H1 (cell line): Measurements from ENCODE around the gene PTCH2. TPM values are rescaled to one million over a fixed set of nuclear protein-coding genes. Genes with fewer than 3 reads are reported as not detected.

Experiments
- BACH1 ChIP-seq: IDR thresholded peaks from 2 replicates; pipeline ENCODE4 v1.6.1; 2012; ENCODE audit warnings: low read length, improper control_type of control experiment
- CHD1 ChIP-seq: IDR thresholded peaks from 2 replicates; pipeline ENCODE4 v1.6.1; 2012; ENCODE audit warnings: low read depth, low read length, improper control_type of control experiment
- CHD2 ChIP-seq: IDR thresholded peaks from 2 replicates; pipeline ENCODE4 v1.6.1; 2012; ENCODE audit warnings: low read length, improper control_type of control experiment
- CTBP2 ChIP-seq: IDR thresholded peaks from 2 replicates; pipeline ENCODE4 v1.7.0; 2011; ENCODE audit warnings: borderline replicate concordance, mild to moderate bottlenecking, moderate library complexity, mixed read lengths, low read length; ENCODE audit not compliant: insufficient read depth, insufficient read length
- EZH2 ChIP-seq: fragments of 200-600 bp; sonication (generic); IDR thresholded peaks from 2 replicates; pipeline ENCODE4 v1.7.1; 2012; ENCODE audit warnings: low read depth, mild to moderate bottlenecking, moderate library complexity, low read length, inconsistent platforms; ENCODE audit not compliant: severe bottlenecking
- FOSL1 ChIP-seq: IDR thresholded peaks from 2 replicates; pipeline ENCODE4 v1.6.1; 2011; ENCODE audit warnings: mild to moderate bottlenecking, low read depth, low read length, moderate library complexity; ENCODE audit not compliant: insufficient read depth
- HDAC2 ChIP-seq, 2 experiments: fragments of 300-600 bp in 1 of 2; sonication (generic) in 1 of 2; IDR thresholded peaks; 2 replicates each; pipeline ENCODE4 v1.6.1; 2011 to 2012; ENCODE audit warnings: low read depth in 2 of 2, low read length in 2 of 2, mild to moderate bottlenecking in 2 of 2, moderate library complexity in 2 of 2, borderline replicate concordance in 1 of 2, inconsistent platforms in 1 of 2
- HDAC6 ChIP-seq: IDR thresholded peaks from one replicate; pipeline ENCODE4 v1.7.1; 2012; ENCODE audit warnings: low read depth, mild to moderate bottlenecking, inconsistent platforms, low read length, moderate library complexity
- JUN ChIP-seq: IDR thresholded peaks from 2 replicates; pipeline ENCODE4 v1.6.1; 2011; ENCODE audit warnings: low read depth, mild to moderate bottlenecking, improper control_type of control experiment, low read length
- JUND ChIP-seq: IDR thresholded peaks from 2 replicates; pipeline ENCODE4 v1.6.1; 2011; ENCODE audit warnings: mild to moderate bottlenecking, improper control_type of control experiment, low read length
- KDM1A ChIP-seq: fragments of 200-600, 300-600 bp; sonication (generic); IDR thresholded peaks from 2 replicates; pipeline ENCODE4 v1.7.1; 2016; ENCODE audit warnings: mild to moderate bottlenecking, low read length, borderline replicate concordance
- KDM4A ChIP-seq: IDR thresholded peaks from one replicate; pipeline ENCODE4 v1.7.1; 2012; ENCODE audit warnings: low read depth, mild to moderate bottlenecking, moderate library complexity, low read length, inconsistent platforms; ENCODE audit not compliant: severe bottlenecking
- PHF8 ChIP-seq: fragments of 200-600 bp; sonication (generic); conservative IDR thresholded peaks from 2 replicates; pipeline ENCODE4 v1.7.1; 2012; ENCODE audit warnings: low read depth, mild to moderate bottlenecking, inconsistent platforms, low read length, moderate library complexity
- POLR2A ChIP-seq, 2 experiments: IDR thresholded peaks; 1 replicate in 1 of 2; 2 replicates in 1 of 2; pipeline ENCODE4 v1.6.1; 2011; ENCODE audit warnings: low read depth in 2 of 2, low read length in 2 of 2, mild to moderate bottlenecking in 2 of 2; ENCODE audit errors: control extremely low read depth in 1 of 2
- RBBP5 ChIP-seq: IDR thresholded peaks from 2 replicates; pipeline ENCODE4 v1.7.1; 2012; ENCODE audit warnings: low read depth, mild to moderate bottlenecking, inconsistent platforms, low read length, moderate library complexity, borderline replicate concordance
- RFX5 ChIP-seq: IDR thresholded peaks from 2 replicates; pipeline ENCODE4 v1.6.1; 2011; ENCODE audit warnings: low read depth, low read length, improper control_type of control experiment, borderline replicate concordance
- SP1 ChIP-seq: IDR thresholded peaks from 2 replicates; pipeline ENCODE4 v1.6.1; 2011; ENCODE audit warnings: low read depth, low read length
- SP2 ChIP-seq: IDR thresholded peaks from 2 replicates; pipeline ENCODE4 v1.6.1; 2012; ENCODE audit warnings: mild to moderate bottlenecking, low read length, inconsistent platforms
- TBP ChIP-seq: IDR thresholded peaks from 2 replicates; pipeline ENCODE4 v1.6.1; 2011; ENCODE audit warnings: low read depth, low read length, improper control_type of control experiment
- YY1 ChIP-seq: IDR thresholded peaks from 2 replicates; pipeline ENCODE4 v1.6.1; 2011; ENCODE audit warnings: low read depth, mild to moderate bottlenecking, low read length
- polyA plus RNA-seq, 7 experiments: library from polyadenylated mRNA; depleted of rRNA in 3 of 7; stranded (reverse) in 5 of 7; unstranded in 2 of 7; fragments of >200 nt in 5 of 7; fragments of 200-250 nt in 2 of 7; gene quantifications; 1 replicate in 5 of 7; 2 replicates in 1 of 7; 4 replicates in 1 of 7; pipeline versions ENCODE4 v1.2.1 to v1.2.3, GENCODE V29; 2011 to 2013; ENCODE audit warnings: missing spikeins in 2 of 7, mixed read lengths in 2 of 7
- total RNA-seq: library from RNA; stranded (reverse); fragmentation: NEBNext Ultra II Directional; extraction: Animal tissue kit (Norgen Biotek cat#: 25700); gene quantifications from 2 replicates; pipeline ENCODE4 v1.2.1, GENCODE V29; 2021
- TF ChIP-seq, protein P1 (sequence below), 3 experiments: IDR thresholded peaks; 1 replicate in 2 of 3; 2 replicates in 1 of 3; pipeline versions ENCODE4 v1.5.1 to v1.6.1; 2011; ENCODE audit warnings: low read length in 3 of 3, mild to moderate bottlenecking in 3 of 3, inconsistent platforms in 2 of 3, low read depth in 1 of 3, moderate library complexity in 1 of 3; ENCODE audit not compliant: insufficient read depth in 1 of 3; ENCODE audit errors: control extremely low read depth in 1 of 3

Gene PTCH2
- total and polyA plus RNA-seq, 2 of the 8 experiments (the other 6 are each of a cell fraction or from before 2014, with no cell fraction given), result 0.35 to 1.2 TPM

DNA sequence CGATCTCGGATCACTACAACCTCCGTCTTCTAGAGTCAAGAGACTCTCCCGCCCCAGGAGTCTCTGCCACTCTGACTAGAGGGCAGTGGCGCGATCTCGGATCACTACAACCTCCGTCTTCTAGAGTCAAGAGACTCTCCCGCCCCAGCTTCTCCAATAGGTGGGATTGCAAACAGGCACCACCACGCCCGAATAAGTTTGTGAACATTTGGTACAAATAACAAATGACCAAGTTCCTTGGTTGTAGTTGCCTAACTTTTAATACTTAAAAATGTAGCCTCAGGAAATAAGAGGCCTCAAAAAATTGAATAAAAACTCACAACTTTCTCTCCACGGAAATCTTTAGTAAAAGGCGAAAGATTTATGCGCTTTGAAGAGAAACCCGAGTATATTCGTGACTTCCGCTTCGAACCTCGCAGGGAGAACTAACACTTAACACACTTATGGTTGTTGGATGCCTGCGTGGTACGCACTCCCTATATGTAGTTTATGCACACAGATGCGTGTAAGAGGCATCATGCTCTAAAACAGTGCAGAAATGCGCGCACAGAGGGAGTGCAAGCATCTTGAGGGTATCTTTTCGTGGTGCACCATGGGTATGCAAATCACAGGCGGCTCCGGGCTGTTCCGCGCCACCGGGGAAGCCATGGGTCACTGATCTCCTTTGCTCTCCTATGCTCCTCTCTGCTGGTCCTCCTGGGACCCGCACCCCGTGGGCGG lies 23.3 kb downstream of the PTCH2 start (continued):
- 0 out of 2 replicates have a peak, but pooled peaks have one; percentile 13 for TF ChIP-seq YY1
- TF ChIP-seq POLR2A (IDR thresholded peaks at IDR 0.05; ENCODE audit: control extremely low read depth in 1 of 2, low read depth in 2 of 2, low read length in 2 of 2), result peak; percentile 99 to 100
- TF ChIP-seq CHD1, result no peak
- TF ChIP-seq, protein P1, sequence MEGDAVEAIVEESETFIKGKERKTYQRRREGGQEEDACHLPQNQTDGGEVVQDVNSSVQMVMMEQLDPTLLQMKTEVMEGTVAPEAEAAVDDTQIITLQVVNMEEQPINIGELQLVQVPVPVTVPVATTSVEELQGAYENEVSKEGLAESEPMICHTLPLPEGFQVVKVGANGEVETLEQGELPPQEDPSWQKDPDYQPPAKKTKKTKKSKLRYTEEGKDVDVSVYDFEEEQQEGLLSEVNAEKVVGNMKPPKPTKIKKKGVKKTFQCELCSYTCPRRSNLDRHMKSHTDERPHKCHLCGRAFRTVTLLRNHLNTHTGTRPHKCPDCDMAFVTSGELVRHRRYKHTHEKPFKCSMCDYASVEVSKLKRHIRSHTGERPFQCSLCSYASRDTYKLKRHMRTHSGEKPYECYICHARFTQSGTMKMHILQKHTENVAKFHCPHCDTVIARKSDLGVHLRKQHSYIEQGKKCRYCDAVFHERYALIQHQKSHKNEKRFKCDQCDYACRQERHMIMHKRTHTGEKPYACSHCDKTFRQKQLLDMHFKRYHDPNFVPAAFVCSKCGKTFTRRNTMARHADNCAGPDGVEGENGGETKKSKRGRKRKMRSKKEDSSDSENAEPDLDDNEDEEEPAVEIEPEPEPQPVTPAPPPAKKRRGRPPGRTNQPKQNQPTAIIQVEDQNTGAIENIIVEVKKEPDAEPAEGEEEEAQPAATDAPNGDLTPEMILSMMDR (IDR thresholded peaks at IDR 0.05; ENCODE audit: control extremely low read depth in 1 of 3, insufficient read depth in 1 of 3, low read depth in 1 of 3, low read length in 3 of 3), result 0 out of 4 replicates have a peak, but pooled peaks of 1 of the 3 experiments have one; percentile 5
- no peak for TF ChIP-seq RFX5
- peak; percentile 94 for TF ChIP-seq SP1
- no peak for TF ChIP-seq PHF8
- no peak for TF ChIP-seq BACH1
- TF ChIP-seq RBBP5, result no peak
- peak; percentile 64; the same call in 1 of the 2 replicates for TF ChIP-seq CHD2
- no peak for TF ChIP-seq SP2
- no peak for TF ChIP-seq CTBP2
- TF ChIP-seq JUND, result peak; percentile 87
- TF ChIP-seq FOSL1, result no peak
- no peak for TF ChIP-seq JUN
- TF ChIP-seq KDM4A, result no peak
- no peak for TF ChIP-seq HDAC6
- peak; percentile 99 for TF ChIP-seq TBP
- no peak for TF ChIP-seq KDM1A
- peak in 1 of 2 experiments; percentile 81; a peak in 2 of 4 replicates for TF ChIP-seq HDAC2 (IDR thresholded peaks at IDR 0.05; ENCODE audit: borderline replicate concordance in 1 of 2, low read depth in 2 of 2, low read length in 2 of 2)
- TF ChIP-seq EZH2, result no peak
